Fibroblast of the aortic adventitia (primary cell): ENCODE measurements around the gene IER2. TPM values are rescaled to one million over a fixed set of nuclear protein-coding genes. Genes with fewer than 3 reads are reported as not detected.

Experiments
- DNase-seq: peaks from one replicate; pipeline ENCODE4 v3.0.0-alpha.2; 2010; ENCODE audit warnings: low read depth
- H3K4me3 ChIP-seq: 2 replicates; pipeline ENCODE4 v1.5.1; 2011; ENCODE audit warnings: low read depth, mild to moderate bottlenecking, control low read depth, low read length, moderate library complexity
- total RNA-seq: library from RNA; depleted of rRNA; stranded (reverse); fragments of >200 nt; gene quantifications from 2 replicates; pipeline ENCODE4 v1.2.3, GENCODE V29; 2012; ENCODE audit warnings: low replicate concordance
- TF ChIP-seq, protein P1 (sequence below): IDR thresholded peaks from 2 replicates; pipeline ENCODE4 v1.5.1; 2011; ENCODE audit warnings: mild to moderate bottlenecking, low read length, control low read depth, inconsistent platforms; ENCODE audit not compliant: insufficient read depth

IER2 gene
- total RNA-seq, 1 donor: 20.3 TPM

DNA sequence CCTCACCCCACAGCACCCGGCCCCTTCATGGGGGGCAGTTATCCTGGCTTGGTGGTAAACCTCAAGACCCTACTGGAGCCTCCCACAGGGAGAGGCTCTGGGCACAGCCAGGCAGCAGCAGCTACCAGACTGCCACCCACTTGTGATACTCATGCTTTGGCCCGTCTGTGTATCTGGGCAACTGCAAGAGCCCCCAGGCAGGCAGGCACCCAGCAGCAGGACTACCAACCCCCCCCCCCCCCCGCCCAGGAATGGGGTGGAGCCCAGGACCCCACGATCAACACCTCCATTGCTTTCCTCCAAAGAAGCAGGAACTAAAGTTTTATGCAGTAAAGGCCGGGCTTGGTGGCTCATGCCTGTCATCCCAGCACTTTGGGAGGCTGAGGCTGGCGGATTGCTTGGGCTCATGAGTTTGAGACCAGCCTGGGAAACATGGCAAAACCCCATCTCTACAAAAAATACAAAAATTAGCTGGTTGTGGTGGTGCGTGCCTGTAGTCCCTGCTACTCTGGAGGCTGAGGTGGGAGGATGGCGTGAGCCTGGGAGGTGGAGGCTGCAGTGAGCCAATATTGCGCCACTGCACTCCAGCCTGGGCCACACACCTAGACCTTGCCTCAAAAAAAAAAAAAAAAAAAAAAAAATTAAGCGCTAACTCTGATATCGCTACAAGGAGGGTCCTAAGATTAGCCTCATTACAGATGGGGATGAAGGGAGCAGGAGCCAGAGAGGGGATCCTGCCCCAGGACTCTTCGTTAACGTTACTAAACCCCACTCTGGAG is 46.4 kb upstream of the IER2 start:
- DNase-seq: no peak
- TF ChIP-seq, protein P1, sequence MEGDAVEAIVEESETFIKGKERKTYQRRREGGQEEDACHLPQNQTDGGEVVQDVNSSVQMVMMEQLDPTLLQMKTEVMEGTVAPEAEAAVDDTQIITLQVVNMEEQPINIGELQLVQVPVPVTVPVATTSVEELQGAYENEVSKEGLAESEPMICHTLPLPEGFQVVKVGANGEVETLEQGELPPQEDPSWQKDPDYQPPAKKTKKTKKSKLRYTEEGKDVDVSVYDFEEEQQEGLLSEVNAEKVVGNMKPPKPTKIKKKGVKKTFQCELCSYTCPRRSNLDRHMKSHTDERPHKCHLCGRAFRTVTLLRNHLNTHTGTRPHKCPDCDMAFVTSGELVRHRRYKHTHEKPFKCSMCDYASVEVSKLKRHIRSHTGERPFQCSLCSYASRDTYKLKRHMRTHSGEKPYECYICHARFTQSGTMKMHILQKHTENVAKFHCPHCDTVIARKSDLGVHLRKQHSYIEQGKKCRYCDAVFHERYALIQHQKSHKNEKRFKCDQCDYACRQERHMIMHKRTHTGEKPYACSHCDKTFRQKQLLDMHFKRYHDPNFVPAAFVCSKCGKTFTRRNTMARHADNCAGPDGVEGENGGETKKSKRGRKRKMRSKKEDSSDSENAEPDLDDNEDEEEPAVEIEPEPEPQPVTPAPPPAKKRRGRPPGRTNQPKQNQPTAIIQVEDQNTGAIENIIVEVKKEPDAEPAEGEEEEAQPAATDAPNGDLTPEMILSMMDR: no peak
- no peak overlapping the region for H3K4me3 ChIP-seq

DNA sequence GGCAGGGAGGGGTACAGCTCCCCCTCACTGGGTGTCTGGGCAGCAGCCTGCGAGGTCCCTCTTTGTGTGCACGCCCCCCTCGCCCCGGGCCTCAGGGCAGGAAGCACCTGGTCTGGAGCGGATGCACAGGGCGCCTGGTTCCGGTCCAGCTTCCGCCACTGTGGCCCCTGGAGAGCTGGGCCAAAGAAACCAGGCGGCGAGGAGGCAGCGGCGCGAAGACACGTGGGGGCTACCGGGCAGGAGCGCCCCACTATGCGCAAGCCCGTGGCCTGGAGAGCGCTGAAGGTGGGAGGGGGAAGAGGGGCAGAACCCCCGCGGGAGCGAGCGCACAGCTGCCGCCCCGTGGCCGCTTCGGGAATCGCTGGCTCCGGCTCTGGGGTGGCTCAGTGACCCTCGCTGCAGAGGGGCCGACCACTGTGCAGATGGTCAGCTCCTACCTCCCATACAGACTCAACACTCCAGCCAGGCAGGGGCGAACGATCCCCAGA is 45.8 kb upstream of the IER2 start:
- DNase-seq: no peak
- no peak overlapping the region for H3K4me3 ChIP-seq
- TF ChIP-seq, protein P1: peak; percentile 76

DNA sequence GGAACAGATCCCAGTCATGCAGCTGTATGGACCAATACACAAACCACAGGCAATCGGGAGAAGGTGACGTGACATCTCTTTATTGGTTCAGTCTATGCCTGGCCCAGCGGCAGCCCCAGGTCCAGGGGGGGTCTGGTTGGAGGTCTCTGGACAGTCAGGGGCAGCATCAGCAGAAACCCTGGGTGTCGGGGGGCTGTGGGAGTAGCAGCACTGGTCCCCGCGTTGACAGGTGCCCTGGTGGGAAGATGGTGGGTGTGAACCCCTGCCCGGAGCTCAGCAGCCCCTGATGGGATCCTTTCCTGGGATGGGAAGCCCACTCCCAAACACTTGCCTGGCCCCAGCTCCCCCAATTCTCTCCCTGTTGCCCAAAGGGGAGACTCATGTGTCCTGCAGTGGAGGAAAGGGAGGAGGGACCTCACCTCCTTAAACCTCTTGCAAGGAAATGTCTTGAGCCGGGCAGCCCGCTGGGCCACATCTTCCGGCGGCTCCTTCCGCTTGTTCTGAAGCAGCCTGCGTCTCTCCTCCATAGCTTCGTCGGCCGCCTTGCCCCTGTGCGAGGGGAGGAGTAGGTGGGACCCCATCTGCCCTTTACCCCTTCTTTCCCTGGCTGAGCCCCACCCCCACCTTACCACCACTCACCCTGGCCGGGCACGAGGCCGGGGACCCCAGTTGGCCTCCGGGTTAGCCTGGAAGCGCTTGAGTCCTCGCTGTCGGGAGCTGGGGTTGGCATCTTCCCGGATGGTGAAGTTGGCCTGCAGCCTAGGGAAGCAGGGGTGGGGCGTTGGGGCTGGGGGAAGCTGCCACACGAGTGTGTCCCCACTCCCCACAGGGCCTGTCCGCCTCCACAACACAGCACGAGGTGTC is 45.1 kb upstream of the IER2 start:
- TF ChIP-seq, protein P1: no peak
- H3K4me3 ChIP-seq: no peak overlapping the region
- DNase-seq: no peak

- H3K4me3 ChIP-seq: no peak overlapping the region
- TF ChIP-seq, protein P1: no peak
- no peak for DNase-seq
These were observed 40.7 kb upstream of the IER2 start for GRCh38 chr19:13109361-13110098.

- H3K4me3 ChIP-seq: no peak overlapping the region
- TF ChIP-seq, protein P1: no peak
- no peak for DNase-seq
These were observed 40.1 kb upstream of the IER2 start for GRCh38 chr19:13110099-13110610.

- DNase-seq: no peak
These were observed 37.7 kb upstream of the IER2 start for GRCh38 chr19:13112555-13112954.

More at GRCh38 chr19:13112555-13112954, 37.7 kb upstream of the IER2 start:
- H3K4me3 ChIP-seq: no peak overlapping the region
- TF ChIP-seq, protein P1: no peak
